ENCODE results near the gene MLLT3. TPM values are rescaled to one million over a fixed set of nuclear protein-coding genes. Genes with fewer than 3 reads are reported as not detected.

Gene MLLT3
- total and polyA plus RNA-seq, 2 experiments from 2014 or later = 7.1 to 11.9 TPM

DNA sequence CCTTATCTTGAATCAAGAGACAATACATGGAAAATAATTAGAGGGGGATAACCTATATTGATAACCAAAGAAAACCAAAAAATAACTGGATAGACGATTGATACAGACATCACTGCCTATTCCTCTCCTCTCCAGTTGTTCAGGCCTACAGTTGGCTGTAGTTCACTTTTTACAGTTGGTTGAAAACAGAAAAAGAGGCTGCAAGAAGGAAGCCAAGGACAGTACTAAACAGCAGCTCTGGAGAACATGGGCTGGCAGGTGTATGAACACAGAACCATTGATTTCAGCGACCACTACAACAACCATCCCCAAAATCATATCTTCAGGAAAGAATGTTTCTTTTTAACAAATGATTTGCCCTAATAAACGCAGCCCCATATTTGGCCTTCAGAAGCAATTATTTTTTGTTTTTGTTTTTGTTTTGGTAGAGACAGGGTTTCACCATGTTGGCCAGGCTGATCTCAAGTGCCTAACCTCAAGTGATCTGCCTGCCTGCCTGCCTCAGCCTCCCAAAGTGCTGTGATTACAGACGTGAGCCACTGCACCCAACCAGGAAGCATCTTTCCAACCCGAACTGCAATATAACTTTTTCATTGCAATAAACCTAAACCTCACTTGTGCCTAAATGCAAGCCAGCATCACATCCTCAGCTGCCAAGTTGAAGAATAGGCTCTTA lies 64.3 kb downstream of the MLLT3 start:
- in situ Hi-C loops (cut with MboI) = no loop called here
- Histone ChIP-seq H3K9me3 (ENCODE audit: low read depth) (no peaks in the 10 kb centered on the region), H3K27me3 (replicated peaks; ENCODE audit: insufficient read depth) (no peaks in the 10 kb centered on the region), H3K36me3 (ENCODE audit: low read depth) (no peaks in the 10 kb centered on the region), H3K9ac (peak overlapping the region; percentile 79), H3K4me1 (ENCODE audit: insufficient read depth) (peaks cover 31% of the 10 kb centered on the region), H2AFZ (peak overlapping the region; percentile 53), H3K9me2 (ENCODE audit: insufficient read depth) (no peaks in the 10 kb centered on the region), H3F3A (ENCODE audit: insufficient read depth) (peaks cover 19% of the 10 kb centered on the region), H3K27ac (peak overlapping the region; percentile 93), H3K79me2 (ENCODE audit: insufficient read depth) (peaks cover 64% of the 10 kb centered on the region), H3K4me3 (peak overlapping the region; percentile 44), H4K20me1 (ENCODE audit: insufficient read depth) (no peaks in the 10 kb centered on the region), H3K4me2 (ENCODE audit: unreplicated experiment) (peak overlapping the region; percentile 72)
- TF ChIP-seq EZH2 (IDR thresholded peaks at IDR 0.05; ENCODE audit: insufficient read depth, poor library complexity, severe bottlenecking) (no peak), EZH2phosphoT487 (IDR thresholded peaks at IDR 0.05; ENCODE audit: insufficient read depth, low read depth) (no peak)
- WGBS, 2 experiments (ENCODE audit: low coverage in 1 of 2, low lambda C conversion rate in 2 of 2, missing lambda C conversion rate in 2 of 2) = 20 to 28% methylated on average over 5 of the region's 5 CpGs
- peak; percentile 13 for DNase-seq

DNA sequence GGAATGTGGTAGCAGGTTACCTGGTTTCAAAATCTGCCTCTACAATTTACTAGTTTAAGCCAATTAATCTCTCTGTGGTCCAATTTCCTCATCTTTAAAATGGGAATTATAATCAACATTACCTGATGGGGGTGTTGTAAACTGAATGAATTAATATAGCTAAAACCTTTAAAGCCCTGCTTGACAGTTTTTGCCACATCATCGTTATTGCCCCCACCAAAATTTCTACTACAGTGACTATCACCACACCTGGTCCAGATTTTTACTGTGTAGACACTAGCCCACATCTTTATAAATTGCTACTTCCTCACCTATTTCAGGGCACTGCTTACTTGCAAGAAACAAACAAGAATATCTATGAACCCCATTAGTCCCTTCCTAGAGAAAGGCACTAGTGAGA lies 65.0 kb downstream of the MLLT3 start:
- H3K27me3 ChIP-seq (replicated peaks; ENCODE audit: insufficient read depth) = no peaks in the 10 kb centered on the region
- peak overlapping the region; percentile 93 for H3K27ac ChIP-seq
- H3K36me3 ChIP-seq (ENCODE audit: low read depth) = no peaks in the 10 kb centered on the region
- no peak overlapping the region for H3K4me2 ChIP-seq (ENCODE audit: unreplicated experiment)
- peaks cover 19% of the 10 kb centered on the region for H3F3A ChIP-seq (ENCODE audit: insufficient read depth)
- no peak overlapping the region for H2AFZ ChIP-seq
- H4K20me1 ChIP-seq (ENCODE audit: insufficient read depth) = no peaks in the 10 kb centered on the region
- no peak overlapping the region for H3K9ac ChIP-seq
- H3K4me3 ChIP-seq = no peak overlapping the region
- H3K4me1 ChIP-seq (ENCODE audit: insufficient read depth) = peaks cover 34% of the 10 kb centered on the region
- 95 to 100% methylated on average over 1 of the region's 1 CpG for WGBS, 2 experiments (ENCODE audit: low coverage in 1 of 2, low lambda C conversion rate in 2 of 2, missing lambda C conversion rate in 2 of 2)
- TF ChIP-seq EZH2 (IDR thresholded peaks at IDR 0.05; ENCODE audit: insufficient read depth, poor library complexity, severe bottlenecking) = no peak
- no peak for TF ChIP-seq EZH2phosphoT487 (IDR thresholded peaks at IDR 0.05; ENCODE audit: insufficient read depth, low read depth)
- DNase-seq = no peak
- H3K9me3 ChIP-seq (ENCODE audit: low read depth) = no peaks in the 10 kb centered on the region
- in situ Hi-C loops (cut with MboI) = no loop called here
- H3K9me2 ChIP-seq (ENCODE audit: insufficient read depth) = no peaks in the 10 kb centered on the region
- peaks cover 60% of the 10 kb centered on the region for H3K79me2 ChIP-seq (ENCODE audit: insufficient read depth)

DNA sequence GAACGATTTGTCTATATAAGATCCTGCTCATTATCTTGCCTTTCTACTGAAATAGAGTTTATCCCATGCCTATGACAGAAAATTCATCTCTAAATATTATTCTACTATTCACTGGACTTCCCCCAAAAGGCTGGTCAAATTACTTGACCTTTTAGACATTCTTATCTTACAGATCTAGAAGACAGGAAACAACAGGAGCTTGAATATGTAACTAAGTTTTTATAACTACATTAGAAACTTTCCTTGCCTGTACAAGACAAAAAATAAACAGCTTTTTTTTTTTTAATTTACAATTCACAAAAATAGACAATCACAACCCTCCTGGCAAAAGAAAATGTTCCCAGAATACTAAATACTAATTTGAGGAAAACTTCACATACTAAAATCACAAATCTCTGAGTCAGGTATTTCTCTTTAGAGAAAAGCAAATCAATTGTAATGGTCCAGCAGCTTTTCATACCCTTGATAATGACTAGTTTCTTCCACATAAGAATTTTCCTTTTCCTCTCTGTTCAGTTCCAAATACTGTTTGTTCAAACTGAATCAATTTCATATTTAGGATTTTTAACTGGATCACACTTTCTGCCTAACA lies 68.6 kb downstream of the MLLT3 start:
- Histone ChIP-seq H3K79me2 (ENCODE audit: insufficient read depth) (peaks cover 60% of the 10 kb centered on the region), H3K4me1 (ENCODE audit: insufficient read depth) (peaks cover 34% of the 10 kb centered on the region), H3K36me3 (ENCODE audit: low read depth) (no peaks in the 10 kb centered on the region), H3F3A (ENCODE audit: insufficient read depth) (peaks cover 16% of the 10 kb centered on the region), H3K9me2 (ENCODE audit: insufficient read depth) (no peaks in the 10 kb centered on the region), H3K9ac (no peak overlapping the region), H3K9me3 (ENCODE audit: low read depth) (no peaks in the 10 kb centered on the region), H3K4me2 (ENCODE audit: unreplicated experiment) (no peak overlapping the region), H3K27ac (no peak overlapping the region), H2AFZ (no peak overlapping the region), H3K27me3 (replicated peaks; ENCODE audit: insufficient read depth) (no peaks in the 10 kb centered on the region), H3K4me3 (no peak overlapping the region), H4K20me1 (ENCODE audit: insufficient read depth) (no peaks in the 10 kb centered on the region)
- in situ Hi-C loops (cut with MboI) = no loop called here
- 96 to 100% methylated on average over 1 of the region's 1 CpG for WGBS, 2 experiments (ENCODE audit: low coverage in 1 of 2, low lambda C conversion rate in 2 of 2, missing lambda C conversion rate in 2 of 2)
- no peak for TF ChIP-seq EZH2 (IDR thresholded peaks at IDR 0.05; ENCODE audit: insufficient read depth, poor library complexity, severe bottlenecking)
- TF ChIP-seq EZH2phosphoT487 (IDR thresholded peaks at IDR 0.05; ENCODE audit: insufficient read depth, low read depth) = no peak
- no peak for DNase-seq

DNA sequence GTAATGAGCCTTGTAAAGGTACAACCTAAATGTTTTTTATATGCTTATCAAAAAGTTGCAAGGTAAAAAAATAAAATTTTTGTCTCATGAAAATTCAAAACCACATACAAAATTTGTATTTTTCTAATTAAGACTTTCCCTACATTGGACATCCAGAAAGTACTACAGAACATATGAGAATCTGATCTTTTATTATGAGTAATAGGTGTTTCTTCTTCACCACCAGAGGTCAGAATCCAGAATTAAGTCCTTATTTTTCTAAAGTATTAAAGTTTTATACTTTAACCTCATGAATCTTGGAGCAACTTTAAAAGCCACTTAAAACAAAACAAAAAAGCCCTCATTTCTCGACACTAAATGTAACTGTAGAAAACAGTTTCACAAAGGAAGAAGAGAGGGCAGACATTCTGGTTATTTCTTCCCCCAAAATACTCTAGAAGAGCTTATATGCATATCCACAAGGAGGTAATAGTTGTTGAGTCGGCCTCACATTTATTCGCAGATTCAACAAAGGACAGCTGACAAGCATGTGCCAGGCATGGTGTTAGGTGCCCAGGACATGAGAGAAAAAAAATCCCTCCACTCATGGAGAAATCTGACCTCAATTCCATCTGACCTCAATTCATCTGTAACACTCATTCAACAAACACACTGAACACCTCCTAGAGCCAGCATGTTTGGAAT lies 69.3 kb downstream of the MLLT3 start:
- Histone ChIP-seq H4K20me1 (ENCODE audit: insufficient read depth) (no peaks in the 10 kb centered on the region), H2AFZ (no peak overlapping the region), H3K27me3 (replicated peaks; ENCODE audit: insufficient read depth) (no peaks in the 10 kb centered on the region), H3K4me3 (no peak overlapping the region), H3K9me2 (ENCODE audit: insufficient read depth) (no peaks in the 10 kb centered on the region), H3K36me3 (ENCODE audit: low read depth) (no peaks in the 10 kb centered on the region), H3K4me1 (ENCODE audit: insufficient read depth) (peaks cover 29% of the 10 kb centered on the region), H3F3A (ENCODE audit: insufficient read depth) (peaks cover 10% of the 10 kb centered on the region), H3K9ac (no peak overlapping the region), H3K9me3 (ENCODE audit: low read depth) (no peaks in the 10 kb centered on the region), H3K27ac (no peak overlapping the region), H3K4me2 (ENCODE audit: unreplicated experiment) (no peak overlapping the region), H3K79me2 (ENCODE audit: insufficient read depth) (peaks cover 67% of the 10 kb centered on the region)
- TF ChIP-seq EZH2 (IDR thresholded peaks at IDR 0.05; ENCODE audit: insufficient read depth, poor library complexity, severe bottlenecking) (no peak), EZH2phosphoT487 (IDR thresholded peaks at IDR 0.05; ENCODE audit: insufficient read depth, low read depth) (no peak)
- 37 to 43% methylated on average over 3 of the region's 3 CpGs for WGBS, 2 experiments (ENCODE audit: low coverage in 1 of 2, low lambda C conversion rate in 2 of 2, missing lambda C conversion rate in 2 of 2)
- in situ Hi-C loops (cut with MboI) = no loop called here
- peak; percentile 53 for DNase-seq

Data from GM23248 (cell line).